ENCODE data around the gene KRTAP19-6. TPM values are rescaled to one million over a fixed set of nuclear protein-coding genes. Genes with fewer than 3 reads are reported as not detected.

The KRTAP19-6 gene, protein sequence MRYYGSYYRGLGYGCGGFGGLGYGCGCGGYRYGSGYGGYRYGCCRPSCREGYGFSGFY
- not detected for total RNA-seq
- total RNA-seq (2013) = not detected

DNA sequence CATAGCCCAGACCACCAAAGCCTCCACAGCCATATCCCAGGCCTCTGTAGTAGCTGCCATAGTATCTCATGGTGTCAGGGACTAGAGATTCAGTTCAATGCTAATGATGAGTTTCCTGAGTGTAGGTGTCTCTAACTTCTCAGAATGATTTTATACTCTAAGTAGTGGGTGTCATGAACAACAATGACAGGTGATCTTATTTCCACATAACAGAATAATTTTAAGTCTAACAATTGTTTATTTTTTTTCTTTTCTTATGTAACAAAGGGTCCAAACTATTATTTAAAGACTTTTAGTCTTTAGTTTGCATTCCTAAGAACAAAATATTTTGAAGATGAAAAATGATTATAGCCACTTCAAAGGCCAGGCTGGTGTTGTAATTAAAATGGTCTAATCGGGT lies at the start of gene KRTAP19-6:
Gene KRTAP19-6 (minus strand): TSS at position 101 of the 400 bp plus-strand sequence. CDS start 31 bp downstream, at position 70.
- no peaks in the 10 kb centered on the region for H3K9me3 ChIP-seq (ENCODE audit: control insufficient read depth, insufficient read depth, low read length)
- WGBS (ENCODE audit: insufficient coverage) = 67% methylated on average over 1 of the region's 1 CpG
- TF ChIP-seq, protein P1, sequence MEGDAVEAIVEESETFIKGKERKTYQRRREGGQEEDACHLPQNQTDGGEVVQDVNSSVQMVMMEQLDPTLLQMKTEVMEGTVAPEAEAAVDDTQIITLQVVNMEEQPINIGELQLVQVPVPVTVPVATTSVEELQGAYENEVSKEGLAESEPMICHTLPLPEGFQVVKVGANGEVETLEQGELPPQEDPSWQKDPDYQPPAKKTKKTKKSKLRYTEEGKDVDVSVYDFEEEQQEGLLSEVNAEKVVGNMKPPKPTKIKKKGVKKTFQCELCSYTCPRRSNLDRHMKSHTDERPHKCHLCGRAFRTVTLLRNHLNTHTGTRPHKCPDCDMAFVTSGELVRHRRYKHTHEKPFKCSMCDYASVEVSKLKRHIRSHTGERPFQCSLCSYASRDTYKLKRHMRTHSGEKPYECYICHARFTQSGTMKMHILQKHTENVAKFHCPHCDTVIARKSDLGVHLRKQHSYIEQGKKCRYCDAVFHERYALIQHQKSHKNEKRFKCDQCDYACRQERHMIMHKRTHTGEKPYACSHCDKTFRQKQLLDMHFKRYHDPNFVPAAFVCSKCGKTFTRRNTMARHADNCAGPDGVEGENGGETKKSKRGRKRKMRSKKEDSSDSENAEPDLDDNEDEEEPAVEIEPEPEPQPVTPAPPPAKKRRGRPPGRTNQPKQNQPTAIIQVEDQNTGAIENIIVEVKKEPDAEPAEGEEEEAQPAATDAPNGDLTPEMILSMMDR (IDR thresholded peaks at IDR 0.05) = no peak

DNA sequence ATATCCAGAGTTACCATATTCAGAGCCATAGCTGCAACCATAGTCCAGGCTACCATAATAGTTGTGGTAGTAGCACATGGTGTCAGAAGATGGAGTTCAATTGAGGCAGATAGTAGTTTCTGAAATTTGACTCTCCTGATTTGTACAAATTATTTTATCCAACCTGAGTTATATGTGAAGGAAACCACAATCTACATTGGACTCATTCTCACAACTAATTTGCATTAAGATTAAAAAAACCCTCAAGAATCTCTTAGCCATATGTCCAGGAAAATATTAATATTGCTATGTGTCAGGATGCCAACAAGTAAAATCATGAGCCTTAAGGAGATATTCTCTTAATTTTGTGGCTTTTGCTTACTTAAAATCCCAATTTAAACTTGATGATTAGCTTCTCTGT lies 48.6 kb upstream of the KRTAP19-6 start, which contains the start of gene KRTAP22-2:
Gene KRTAP22-2 (minus strand): TSS at position 101 of the 400 bp plus-strand sequence.
- no peaks in the 10 kb centered on the region for H3K27me3 Mint-ChIP-seq (ENCODE audit: low read depth in 2 of 2)
- peaks cover 6 to 9% of the 10 kb centered on the region in 2 donors for H3K9me3 Mint-ChIP-seq
- no peak for ATAC-seq

More for the DNA sequence above, at the start of gene KRTAP19-6:
- H3K27me3 ChIP-seq (ENCODE audit: control insufficient read depth, insufficient read depth, low read length) = no peaks in the 10 kb centered on the region
- Mint-ChIP-seq H3K9me3 (peaks cover 10 to 12% of the 10 kb centered on the region in 2 donors), H3K4me1 (no peaks in the 10 kb centered on the region), H3K36me3 (no peaks in the 10 kb centered on the region), H3K4me3 (no peak within 1 kb of the TSS), H3K27me3 (ENCODE audit: low read depth in 2 of 2) (no peaks in the 10 kb centered on the region), H3K27ac (no peak within 1 kb of the TSS)
- H3K27ac ChIP-seq (ENCODE audit: low read length) = no peak within 1 kb of the TSS
- ATAC-seq (no peak), DNase-seq (no peak)
- H3K36me3 ChIP-seq (ENCODE audit: control insufficient read depth, insufficient read depth, low read length) = no peaks in the 10 kb centered on the region
- no peak within 1 kb of the TSS for H3K4me3 ChIP-seq (ENCODE audit: low read length)
- H3K4me1 ChIP-seq (ENCODE audit: control insufficient read depth, insufficient read depth, low read length) = no peaks in the 10 kb centered on the region
- intact Hi-C loops (cut with micrococcal nuclease) = no loop called here

DNA sequence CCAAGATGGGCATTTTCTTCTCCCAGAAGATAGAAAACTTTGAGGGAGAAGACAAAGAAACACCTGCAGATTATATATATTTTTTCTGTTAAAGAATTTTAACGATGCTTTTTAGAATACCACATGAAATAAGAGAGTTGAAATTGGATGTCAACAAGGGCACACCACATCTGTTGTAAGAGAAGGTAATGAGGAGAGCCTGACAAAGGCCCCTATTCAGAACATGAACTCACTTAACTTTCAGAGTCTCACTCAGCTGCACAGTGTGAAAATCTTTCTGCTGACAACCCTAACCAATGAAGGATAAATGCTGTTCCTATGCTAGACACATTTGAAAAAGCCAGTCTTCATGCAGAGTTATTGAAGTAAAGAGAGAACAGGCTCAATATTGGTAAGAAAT lies 41.2 kb upstream of the KRTAP19-6 start:
- Mint-ChIP-seq H3K4me1 (no peaks in the 10 kb centered on the region), H3K27ac (no peak overlapping the region), H3K4me3 (no peak overlapping the region), H3K27me3 (ENCODE audit: low read depth in 2 of 2) (no peaks in the 10 kb centered on the region), H3K9me3 (peaks cover 5 to 8% of the 10 kb centered on the region in 2 donors), H3K36me3 (peaks cover 13% of the 10 kb centered on the region)
- intact Hi-C loops (cut with micrococcal nuclease) = no loop called here
- Histone ChIP-seq H3K27ac (ENCODE audit: low read length) (no peak overlapping the region), H3K36me3 (ENCODE audit: control insufficient read depth, insufficient read depth, low read length) (no peaks in the 10 kb centered on the region), H3K4me3 (ENCODE audit: low read length) (no peak overlapping the region), H3K4me1 (ENCODE audit: control insufficient read depth, insufficient read depth, low read length) (no peaks in the 10 kb centered on the region), H3K27me3 (ENCODE audit: control insufficient read depth, insufficient read depth, low read length) (no peaks in the 10 kb centered on the region), H3K9me3 (ENCODE audit: control insufficient read depth, insufficient read depth, low read length) (no peaks in the 10 kb centered on the region)
- ATAC-seq (no peak), DNase-seq (no peak)
- TF ChIP-seq, protein P1 (IDR thresholded peaks at IDR 0.05) = no peak
- WGBS (ENCODE audit: insufficient coverage) = 100% methylated on average over 1 of the region's 1 CpG

More for the DNA sequence above, 48.6 kb upstream of the KRTAP19-6 start, which contains the start of gene KRTAP22-2:
- Histone ChIP-seq H3K36me3 (ENCODE audit: control insufficient read depth, insufficient read depth, low read length) (no peaks in the 10 kb centered on the region), H3K27me3 (ENCODE audit: control insufficient read depth, insufficient read depth, low read length) (no peaks in the 10 kb centered on the region), H3K9me3 (ENCODE audit: control insufficient read depth, insufficient read depth, low read length) (no peaks in the 10 kb centered on the region), H3K4me3 (ENCODE audit: low read length) (no peak within 1 kb of the TSS), H3K27ac (ENCODE audit: low read length) (no peak within 1 kb of the TSS), H3K4me1 (ENCODE audit: control insufficient read depth, insufficient read depth, low read length) (no peaks in the 10 kb centered on the region)
- TF ChIP-seq, protein P1 (IDR thresholded peaks at IDR 0.05) = no peak
- DNase-seq = no peak
- Mint-ChIP-seq H3K36me3 (peaks cover under 1% of the 10 kb centered on the region), H3K4me1 (no peaks in the 10 kb centered on the region), H3K27ac (no peak within 1 kb of the TSS), H3K4me3 (no peak within 1 kb of the TSS)
- intact Hi-C loops (cut with micrococcal nuclease) = no loop called here

DNA sequence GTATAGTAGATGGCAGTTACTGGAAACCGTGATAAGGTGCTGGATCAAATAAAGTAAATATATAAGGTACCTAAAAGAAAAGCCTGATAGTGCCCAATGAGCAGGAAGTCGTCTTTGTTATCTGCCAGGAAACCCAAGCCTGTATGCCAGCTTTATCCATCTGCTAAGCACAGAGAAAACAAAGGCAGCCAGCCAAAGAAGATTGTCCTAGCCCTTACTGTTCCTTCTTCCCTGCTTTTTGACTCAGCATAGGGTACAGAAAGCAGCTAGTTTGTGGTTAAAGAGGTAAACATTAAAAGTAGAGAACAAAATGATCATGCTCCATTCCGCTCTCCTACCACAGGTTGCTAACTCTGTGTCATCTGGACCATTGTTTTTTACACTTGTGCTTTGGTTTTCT lies 38.5 kb upstream of the KRTAP19-6 start:
- Mint-ChIP-seq H3K36me3 (peaks cover 11% of the 10 kb centered on the region), H3K4me1 (no peaks in the 10 kb centered on the region), H3K4me3 (no peak overlapping the region), H3K27ac (no peak overlapping the region), H3K27me3 (ENCODE audit: low read depth in 2 of 2) (no peaks in the 10 kb centered on the region), H3K9me3 (peaks cover 8 to 12% of the 10 kb centered on the region in 2 donors)
- WGBS (ENCODE audit: insufficient coverage) = 59% methylated on average over 3 of the region's 3 CpGs
- Histone ChIP-seq H3K4me3 (ENCODE audit: low read length) (no peak overlapping the region), H3K27me3 (ENCODE audit: control insufficient read depth, insufficient read depth, low read length) (no peaks in the 10 kb centered on the region), H3K9me3 (ENCODE audit: control insufficient read depth, insufficient read depth, low read length) (no peaks in the 10 kb centered on the region), H3K27ac (ENCODE audit: low read length) (no peak overlapping the region), H3K4me1 (ENCODE audit: control insufficient read depth, insufficient read depth, low read length) (no peaks in the 10 kb centered on the region), H3K36me3 (ENCODE audit: control insufficient read depth, insufficient read depth, low read length) (no peaks in the 10 kb centered on the region)
- TF ChIP-seq, protein P1 (IDR thresholded peaks at IDR 0.05) = no peak
- no peak for ATAC-seq
- intact Hi-C loops (cut with micrococcal nuclease) = no loop called here
- DNase-seq = no peak

Measured in natural killer cell (primary cell).